C4-2B (cell line): ENCODE results near the gene TYRO3.

Experiments
- ZFX ChIP-seq: fragments of 450-650 bp; IDR thresholded peaks from 2 replicates; pipeline ENCODE4 v1.6.1; 2017
- TF ChIP-seq, protein P1 (sequence below): fragments of 450-650 bp; conservative IDR thresholded peaks from 2 replicates; pipeline ENCODE4 v1.5.1; 2017; ENCODE audit warnings: mild to moderate bottlenecking

DNA sequence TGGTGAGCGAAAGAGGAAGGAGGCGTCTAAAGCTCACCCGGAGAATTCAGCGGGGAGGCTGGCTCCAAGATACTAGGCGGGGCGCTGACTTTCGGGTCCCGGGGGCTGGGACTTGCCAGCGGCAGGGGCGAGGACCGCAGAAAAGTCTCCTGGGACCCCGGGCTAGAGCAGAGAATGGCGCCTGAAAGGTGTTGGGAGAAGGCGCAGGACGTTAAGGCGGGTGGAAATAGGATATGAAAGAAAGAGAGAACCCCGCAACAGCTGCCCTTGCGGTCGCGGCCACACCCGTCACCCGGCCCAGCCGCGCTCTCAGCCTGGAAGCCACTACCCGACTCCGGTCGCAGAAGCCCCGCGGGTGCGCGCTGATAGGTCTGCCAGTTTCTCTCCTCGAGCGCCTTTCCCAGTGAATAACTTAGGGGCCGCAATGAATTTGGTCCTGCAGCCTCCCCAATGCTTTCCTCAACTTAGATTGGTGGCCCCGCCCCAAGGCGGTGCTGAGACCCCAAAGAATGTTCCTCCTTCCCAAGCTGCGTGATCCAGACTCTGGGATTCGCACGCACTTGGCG lies 46.0 kb upstream of the TYRO3 start:
- TF ChIP-seq, protein P1, sequence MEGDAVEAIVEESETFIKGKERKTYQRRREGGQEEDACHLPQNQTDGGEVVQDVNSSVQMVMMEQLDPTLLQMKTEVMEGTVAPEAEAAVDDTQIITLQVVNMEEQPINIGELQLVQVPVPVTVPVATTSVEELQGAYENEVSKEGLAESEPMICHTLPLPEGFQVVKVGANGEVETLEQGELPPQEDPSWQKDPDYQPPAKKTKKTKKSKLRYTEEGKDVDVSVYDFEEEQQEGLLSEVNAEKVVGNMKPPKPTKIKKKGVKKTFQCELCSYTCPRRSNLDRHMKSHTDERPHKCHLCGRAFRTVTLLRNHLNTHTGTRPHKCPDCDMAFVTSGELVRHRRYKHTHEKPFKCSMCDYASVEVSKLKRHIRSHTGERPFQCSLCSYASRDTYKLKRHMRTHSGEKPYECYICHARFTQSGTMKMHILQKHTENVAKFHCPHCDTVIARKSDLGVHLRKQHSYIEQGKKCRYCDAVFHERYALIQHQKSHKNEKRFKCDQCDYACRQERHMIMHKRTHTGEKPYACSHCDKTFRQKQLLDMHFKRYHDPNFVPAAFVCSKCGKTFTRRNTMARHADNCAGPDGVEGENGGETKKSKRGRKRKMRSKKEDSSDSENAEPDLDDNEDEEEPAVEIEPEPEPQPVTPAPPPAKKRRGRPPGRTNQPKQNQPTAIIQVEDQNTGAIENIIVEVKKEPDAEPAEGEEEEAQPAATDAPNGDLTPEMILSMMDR, result no peak
- TF ChIP-seq ZFX, result no peak
